HCT116 (cell line): ENCODE results near the gene LCE2C. TPM values are rescaled to one million over a fixed set of nuclear protein-coding genes. Genes with fewer than 3 reads are reported as not detected.
"Not testable (repeated sequence)": the region's sequence is repeated elsewhere in the genome, so short reads cannot be mapped to it uniquely, and the experiment has no call there.

Source experiments
- ATAC-seq: fragments of 200-7000 bp; cut with Tn5 transposase; 2 replicates; pipeline ENCODE4 v1.9.1; 2020; ENCODE audit warnings: mild to moderate bottlenecking, moderate library complexity
- Bru-seq: library from RNA; stranded (reverse); fragments of 400-500 nt; gene quantifications from one replicate; lab custom pipeline; 2021; lab: Mats Ljungman, UMichigan
- BruChase-seq, 2 experiments: library from RNA; stranded (reverse); fragments of 400-500 nt; gene quantifications; one replicate each; lab custom pipeline; 2021; lab: Mats Ljungman, UMichigan
- BruUV-seq: library from RNA; stranded (reverse); fragments of 400-500 nt; replicated peaks from 2 replicates; lab custom pipeline; 2021; lab: Mats Ljungman, UMichigan
- CTCF ChIA-PET: fragments of 300-600 bp; sonication (Branson Sonifier 250); formaldehyde crosslinking; loops from one replicate; lab custom pipeline; 2021; ENCODE audit warnings: antibody characterized with exemption; lab: Charles Lee
- POLR2A ChIA-PET: fragments of 300-600, 350-600 bp; sonication (Branson Sonifier 250); formaldehyde crosslinking; loops from one replicate; lab custom pipeline; 2021; ENCODE audit warnings: antibody characterized with exemption; lab: Charles Lee
- RAD21 ChIA-PET, 2 experiments: fragments of 300-600 bp; sonication (Branson Sonifier 250); formaldehyde crosslinking; loops; one replicate each; lab custom pipeline; 2023; ENCODE audit warnings: low total read pairs in 2 of 2; ENCODE audit not compliant: uncharacterized antibody in 2 of 2, unreplicated experiment in 2 of 2, low non-redundant PET in 1 of 2; lab: Charles Lee
- DNase-seq: peaks from one replicate; pipeline ENCODE4 v3.0.0-alpha.2; 2010; ENCODE audit warnings: low read depth, low spot score
- H2AFZ ChIP-seq: fragments of 200-600 bp; shearing (Covaris generic), sonication (generic); 2 replicates; pipeline ENCODE4 v1.6.1; 2017; ENCODE audit warnings: low read depth, mixed run types, mixed read lengths, antibody characterized with exemption, low read length; ENCODE audit not compliant: poor library complexity, severe bottlenecking
- H3K27ac ChIP-seq: 2 replicates; pipeline ENCODE4 v1.5.1; 2012; ENCODE audit warnings: low read depth, low read length
- H3K27me3 ChIP-seq: fragments of 200-600 bp; sonication (generic); 2 replicates; pipeline ENCODE4 v1.6.1; 2016; ENCODE audit warnings: mixed run types, low read length, mixed read lengths; ENCODE audit not compliant: insufficient read depth
- H3K36me3 ChIP-seq, 2 experiments: fragments of 200-500 bp in 1 of 2; fragments of 200-600 bp in 1 of 2; sonication (Bioruptor generic) in 1 of 2; sonication (generic) in 1 of 2; 2 replicates each; pipeline versions ENCODE4 v1.5.1 to v1.6.1; 2014 to 2016; ENCODE audit warnings: low read length in 2 of 2, inconsistent platforms in 1 of 2, mixed read lengths in 1 of 2, mixed run types in 1 of 2; ENCODE audit not compliant: insufficient read depth in 2 of 2, control insufficient read depth in 1 of 2
- H3K4me1 ChIP-seq, 2 experiments: fragments of 200-600 bp in 1 of 2; sonication (generic) in 1 of 2; 2 replicates each; pipeline versions ENCODE4 v1.5.1 to v1.6.1; 2012 to 2017; ENCODE audit warnings: low read length in 2 of 2, inconsistent platforms in 1 of 2, mild to moderate bottlenecking in 1 of 2, mixed read lengths in 1 of 2, mixed run types in 1 of 2, moderate library complexity in 1 of 2; ENCODE audit not compliant: insufficient read depth in 2 of 2, control insufficient read depth in 1 of 2
- H3K4me2 ChIP-seq: fragments of 200-600 bp; sonication (generic); 2 replicates; pipeline ENCODE4 v1.6.1; 2017; ENCODE audit warnings: mixed run types, low read length, mixed read lengths
- H3K4me3 ChIP-seq, 2 experiments: fragments of 200-600 bp in 1 of 2; sonication (generic) in 1 of 2; replicated peaks in 1 of 2; 2 replicates each; pipeline ENCODE4 v1.5.1; 2011 to 2016; ENCODE audit warnings: low read length in 2 of 2, control low read depth in 1 of 2, low read depth in 1 of 2, mild to moderate bottlenecking in 1 of 2, mixed read lengths in 1 of 2, mixed run types in 1 of 2
- H3K79me2 ChIP-seq: fragments of 200-600 bp; sonication (generic); 2 replicates; pipeline ENCODE4 v1.6.1; 2017; ENCODE audit warnings: mild to moderate bottlenecking, mixed run types, low read length, moderate library complexity, mixed read lengths; ENCODE audit not compliant: insufficient read depth
- H3K9ac ChIP-seq: fragments of 200-600 bp; sonication (generic); 2 replicates; pipeline ENCODE4 v1.6.1; 2016; ENCODE audit warnings: low read length, mixed read lengths
- H3K9me2 ChIP-seq: fragments of 200-600 bp; sonication (generic), shearing (Covaris generic); 2 replicates; pipeline ENCODE4 v1.6.1; 2017; ENCODE audit warnings: mixed run types, mild to moderate bottlenecking, moderate library complexity; ENCODE audit not compliant: insufficient read depth
- H3K9me3 ChIP-seq, 2 experiments: fragments of 200-500 bp in 1 of 2; fragments of 200-600 bp in 1 of 2; sonication (Bioruptor generic) in 1 of 2; sonication (generic) in 1 of 2; 2 replicates each; pipeline ENCODE4 v1.6.1; 2014 to 2017; ENCODE audit warnings: low read length in 2 of 2, mixed read lengths in 2 of 2, inconsistent platforms in 1 of 2, low read depth in 1 of 2, mild to moderate bottlenecking in 1 of 2, mixed run types in 1 of 2, moderate library complexity in 1 of 2; ENCODE audit not compliant: control insufficient read depth in 1 of 2, insufficient read depth in 1 of 2
- H4K20me1 ChIP-seq: fragments of 200-600 bp; sonication (generic), shearing (Covaris generic); 2 replicates; pipeline ENCODE4 v1.6.1; 2017; ENCODE audit warnings: mixed run types, mild to moderate bottlenecking, moderate library complexity; ENCODE audit not compliant: insufficient read depth
- ATF3 ChIP-seq: IDR thresholded peaks from 2 replicates; pipeline ENCODE4 v1.6.1; 2012
- CBX3 ChIP-seq: IDR thresholded peaks from 2 replicates; pipeline ENCODE4 v1.6.1; 2012; ENCODE audit warnings: low read depth
- CEBPB ChIP-seq: IDR thresholded peaks from 2 replicates; pipeline ENCODE4 v1.6.1; 2012; ENCODE audit warnings: low read depth
- ELF1 ChIP-seq: IDR thresholded peaks from 2 replicates; pipeline ENCODE4 v1.6.1; 2012; ENCODE audit warnings: low read depth, borderline replicate concordance
- FOSL1 ChIP-seq: IDR thresholded peaks from 2 replicates; pipeline ENCODE4 v1.6.1; 2012; ENCODE audit warnings: low read depth
- JUND ChIP-seq: IDR thresholded peaks from 2 replicates; pipeline ENCODE4 v1.6.1; 2012
- MAX ChIP-seq: IDR thresholded peaks from 2 replicates; pipeline ENCODE4 v1.6.1; 2012
- POLR2AphosphoS5 ChIP-seq: IDR thresholded peaks from 2 replicates; pipeline ENCODE4 v1.6.1; 2011; ENCODE audit warnings: mild to moderate bottlenecking, low read depth, low read length, moderate library complexity
- REST ChIP-seq: IDR thresholded peaks from 2 replicates; pipeline ENCODE4 v1.6.1; 2012; ENCODE audit warnings: low read depth
- SP1 ChIP-seq: IDR thresholded peaks from 2 replicates; pipeline ENCODE4 v1.6.1; 2012; ENCODE audit warnings: low read depth
- TCF7L2 ChIP-seq: IDR thresholded peaks from 2 replicates; pipeline ENCODE4 v1.7.0; 2011; ENCODE audit warnings: borderline replicate concordance, inconsistent platforms; ENCODE audit not compliant: insufficient read depth, insufficient read length; ENCODE audit errors: extremely low read depth
- YY1 ChIP-seq: IDR thresholded peaks from 2 replicates; pipeline ENCODE4 v1.6.1; 2011; ENCODE audit warnings: low read length, low read depth, moderate library complexity, mild to moderate bottlenecking; ENCODE audit not compliant: insufficient replicate concordance; ENCODE audit errors: extremely low read depth
- ZBTB33 ChIP-seq: IDR thresholded peaks from 2 replicates; pipeline ENCODE4 v1.6.1; 2011; ENCODE audit warnings: mild to moderate bottlenecking, low read length, moderate library complexity; ENCODE audit not compliant: insufficient replicate concordance; ENCODE audit errors: extremely low read depth
- ZNF274 ChIP-seq: fragments of 200-500 bp; sonication (Bioruptor generic); IDR thresholded peaks from 2 replicates; pipeline ENCODE4 v1.6.1; 2014; ENCODE audit warnings: mild to moderate bottlenecking, low read depth, low read length, inconsistent platforms
- intact Hi-C: fragments of 100-400 bp; cut with micrococcal nuclease; formaldehyde crosslinking; loops from 2 replicates; pipeline ENCODE4 v1.10.0; 2022
- long read RNA-seq: library from polyadenylated mRNA; unstranded; transcript quantifications from one replicate; pipeline ENCODE4 v2.0.0, GENCODE V29; 2021; ENCODE audit not compliant: unreplicated experiment
- polyA plus RNA-seq: library from polyadenylated mRNA; unstranded; fragments of >200 nt; gene quantifications from 2 replicates; pipeline ENCODE4 v1.2.1, GENCODE V29; 2012; ENCODE audit warnings: missing spikeins
- total RNA-seq: library from RNA; stranded (reverse); gene quantifications from one replicate; pipeline ENCODE4 v1.2.1, GENCODE V29; 2021; ENCODE audit not compliant: unreplicated experiment

The LCE2C gene
- total RNA-seq (not detected), Bru-seq, nascent RNA (not detected), BruChase-seq, experiment 1, labeled RNA remaining after a 6-hour chase (not detected), BruChase-seq, experiment 2, labeled RNA remaining after a 2-hour chase (not detected)
- not detected in 2 replicates for polyA plus RNA-seq
- long read RNA-seq, result 0 reads

GRCh38 chr1:152674983-152675382, at the start of gene LCE2C:
LCE2C (plus strand) TSS chr1:152675279; CDS start chr1:152676016, 737 bp downstream.
- POLR2A ChIA-PET, H3K4me1 ChIP-seq, DNase-seq, H3K9me3 ChIP-seq, H3K4me3 ChIP-seq, H3K4me2 ChIP-seq, H3K27ac ChIP-seq, H3K9ac ChIP-seq, RAD21 ChIA-PET, CTCF ChIA-PET, BruUV-seq, H3K9me2 ChIP-seq, intact Hi-C loops, H4K20me1 ChIP-seq, ATAC-seq, H3K79me2 ChIP-seq, H2AFZ ChIP-seq, H3K36me3 ChIP-seq: not testable (repeated sequence)
- peaks cover 42% of the 10 kb centered on the region for H3K27me3 ChIP-seq

GRCh38 chr1:152626744-152627143, 48.3 kb upstream of the LCE2C start:
- POLR2A ChIA-PET, result no interaction called here
- CTCF ChIA-PET, result no interaction called here
- no peaks in the 10 kb centered on the region for H3K79me2 ChIP-seq
- DNase-seq (no peak), ATAC-seq (no peak)
- H3K4me3 ChIP-seq, result no peak overlapping the region
- no peaks in the 10 kb centered on the region for H3K9me2 ChIP-seq
- no TSS peak for BruUV-seq
- no peaks in the 10 kb centered on the region for H3K4me1 ChIP-seq
- H3K27me3 ChIP-seq, result peaks cover 21% of the 10 kb centered on the region; the same call in 1 of the 2 replicates
- RAD21 ChIA-PET, result no interaction called here
- H3K4me2 ChIP-seq, result no peak overlapping the region
- intact Hi-C loops, result loop anchor here (10.0 kb wide), 1 partner anchor 142 kb away; no protein-coding TSS in a partner anchor
- no peak for TF ChIP-seq FOSL1
- TF ChIP-seq MAX, result no peak
- no peak for TF ChIP-seq REST
- TF ChIP-seq CEBPB, result no peak
- TF ChIP-seq SP1, result no peak
- TF ChIP-seq POLR2AphosphoS5, result no peak
- TF ChIP-seq JUND, result no peak
- no peak for TF ChIP-seq TCF7L2
- no peak for TF ChIP-seq CBX3
- no peak for TF ChIP-seq ZNF274
- TF ChIP-seq ATF3, result no peak
- TF ChIP-seq ELF1, result no peak
- no peak for TF ChIP-seq YY1
- TF ChIP-seq ZBTB33, result no peak
- no peaks in the 10 kb centered on the region for H4K20me1 ChIP-seq
- no peaks in the 10 kb centered on the region for H3K36me3 ChIP-seq
- H3K27ac ChIP-seq, result no peak overlapping the region
- H2AFZ ChIP-seq, result no peak overlapping the region
- no peak overlapping the region for H3K9ac ChIP-seq
- H3K9me3 ChIP-seq, result no peaks in the 10 kb centered on the region
